Measurements from ENCODE around the gene XRCC6. TPM values are rescaled to one million over a fixed set of nuclear protein-coding genes. Genes with fewer than 3 reads are reported as not detected.

The XRCC6 gene
- total and polyA plus RNA-seq, 9 of the 15 experiments (the other 6 are each of a cell fraction or from before 2014, with no cell fraction given): 151 to 440 (median 318) TPM

DNA sequence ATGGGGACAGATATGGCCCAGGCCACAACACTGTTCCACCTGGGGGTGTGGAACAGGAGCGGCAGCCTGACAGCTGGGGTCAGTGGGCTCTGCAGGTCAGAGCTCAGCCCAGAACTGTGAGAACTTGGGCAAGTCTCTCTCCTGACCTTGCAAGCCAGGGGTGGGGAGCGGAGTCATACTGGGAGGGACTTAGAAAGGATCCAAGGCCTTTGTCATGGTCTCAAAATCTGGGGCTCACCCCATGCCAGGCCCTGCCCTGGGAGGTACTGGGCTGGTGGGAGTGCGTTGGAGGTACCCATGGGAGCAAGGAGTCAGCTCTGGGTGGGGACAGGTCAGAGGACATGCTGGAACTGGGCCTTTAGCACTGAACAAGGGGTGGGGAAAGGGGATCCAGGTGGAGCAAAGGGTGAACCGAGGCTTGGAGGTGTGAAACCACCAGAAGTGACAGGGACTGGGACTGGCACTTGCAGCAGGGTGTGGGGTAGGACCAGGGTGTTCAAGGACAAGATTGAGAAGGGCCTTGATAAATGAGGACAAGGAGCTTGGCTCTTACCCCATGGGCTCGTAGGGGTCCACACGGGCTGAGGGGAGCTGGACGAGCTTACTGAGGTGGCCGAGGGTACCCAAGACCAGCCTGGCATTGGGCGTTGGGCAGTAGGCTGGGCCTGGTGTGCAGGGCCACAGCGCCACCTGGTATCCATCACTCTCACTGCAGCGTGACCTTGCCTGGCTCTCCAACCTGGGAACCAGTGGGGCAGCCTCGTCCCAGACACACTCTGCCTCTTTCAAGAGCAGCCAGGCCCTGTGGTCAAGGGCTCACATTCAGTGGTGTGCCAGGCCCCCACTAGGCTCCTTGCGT, 24.1 kb upstream of the XRCC6 start (continued):
- TF ChIP-seq, protein P1, sequence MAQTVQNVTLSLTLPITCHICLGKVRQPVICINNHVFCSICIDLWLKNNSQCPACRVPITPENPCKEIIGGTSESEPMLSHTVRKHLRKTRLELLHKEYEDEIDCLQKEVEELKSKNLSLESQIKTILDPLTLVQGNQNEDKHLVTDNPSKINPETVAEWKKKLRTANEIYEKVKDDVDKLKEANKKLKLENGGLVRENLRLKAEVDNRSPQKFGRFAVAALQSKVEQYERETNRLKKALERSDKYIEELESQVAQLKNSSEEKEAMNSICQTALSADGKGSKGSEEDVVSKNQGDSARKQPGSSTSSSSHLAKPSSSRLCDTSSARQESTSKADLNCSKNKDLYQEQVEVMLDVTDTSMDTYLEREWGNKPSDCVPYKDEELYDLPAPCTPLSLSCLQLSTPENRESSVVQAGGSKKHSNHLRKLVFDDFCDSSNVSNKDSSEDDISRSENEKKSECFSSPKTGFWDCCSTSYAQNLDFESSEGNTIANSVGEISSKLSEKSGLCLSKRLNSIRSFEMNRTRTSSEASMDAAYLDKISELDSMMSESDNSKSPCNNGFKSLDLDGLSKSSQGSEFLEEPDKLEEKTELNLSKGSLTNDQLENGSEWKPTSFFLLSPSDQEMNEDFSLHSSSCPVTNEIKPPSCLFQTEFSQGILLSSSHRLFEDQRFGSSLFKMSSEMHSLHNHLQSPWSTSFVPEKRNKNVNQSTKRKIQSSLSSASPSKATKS (CRISPR knock-in tag; IDR thresholded peaks at IDR 0.05): no peak
- TF ChIP-seq, protein P2, sequence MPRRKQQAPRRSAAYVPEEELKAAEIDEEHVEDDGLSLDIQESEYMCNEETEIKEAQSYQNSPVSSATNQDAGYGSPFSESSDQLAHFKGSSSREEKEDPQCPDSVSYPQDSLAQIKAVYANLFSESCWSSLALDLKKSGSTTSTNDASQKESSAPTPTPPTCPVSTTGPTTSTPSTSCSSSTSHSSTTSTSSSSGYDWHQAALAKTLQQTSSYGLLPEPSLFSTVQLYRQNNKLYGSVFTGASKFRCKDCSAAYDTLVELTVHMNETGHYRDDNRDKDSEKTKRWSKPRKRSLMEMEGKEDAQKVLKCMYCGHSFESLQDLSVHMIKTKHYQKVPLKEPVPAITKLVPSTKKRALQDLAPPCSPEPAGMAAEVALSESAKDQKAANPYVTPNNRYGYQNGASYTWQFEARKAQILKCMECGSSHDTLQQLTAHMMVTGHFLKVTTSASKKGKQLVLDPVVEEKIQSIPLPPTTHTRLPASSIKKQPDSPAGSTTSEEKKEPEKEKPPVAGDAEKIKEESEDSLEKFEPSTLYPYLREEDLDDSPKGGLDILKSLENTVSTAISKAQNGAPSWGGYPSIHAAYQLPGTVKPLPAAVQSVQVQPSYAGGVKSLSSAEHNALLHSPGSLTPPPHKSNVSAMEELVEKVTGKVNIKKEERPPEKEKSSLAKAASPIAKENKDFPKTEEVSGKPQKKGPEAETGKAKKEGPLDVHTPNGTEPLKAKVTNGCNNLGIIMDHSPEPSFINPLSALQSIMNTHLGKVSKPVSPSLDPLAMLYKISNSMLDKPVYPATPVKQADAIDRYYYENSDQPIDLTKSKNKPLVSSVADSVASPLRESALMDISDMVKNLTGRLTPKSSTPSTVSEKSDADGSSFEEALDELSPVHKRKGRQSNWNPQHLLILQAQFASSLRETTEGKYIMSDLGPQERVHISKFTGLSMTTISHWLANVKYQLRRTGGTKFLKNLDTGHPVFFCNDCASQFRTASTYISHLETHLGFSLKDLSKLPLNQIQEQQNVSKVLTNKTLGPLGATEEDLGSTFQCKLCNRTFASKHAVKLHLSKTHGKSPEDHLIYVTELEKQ (CRISPR knock-in tag; IDR thresholded peaks at IDR 0.05): no peak
- TF ChIP-seq RBM17 (IDR thresholded peaks at IDR 0.05; ENCODE audit: borderline replicate concordance, low read depth, low read length) (no peak), ZNF212 (CRISPR knock-in tag; IDR thresholded peaks at IDR 0.05) (no peak), ZNF778 (CRISPR knock-in tag; IDR thresholded peaks at IDR 0.05) (no peak), MEF2D (tag; conservative IDR thresholded peaks at IDR 0.05; ENCODE audit: low read depth) (no peak), E2F3 (CRISPR knock-in tag; IDR thresholded peaks at IDR 0.05) (no peak), ZNF24 (IDR thresholded peaks at IDR 0.05) (no peak), STAG1 (CRISPR knock-in tag; IDR thresholded peaks at IDR 0.05; ENCODE audit: borderline replicate concordance) (peak; percentile 66), PML (IDR thresholded peaks at IDR 0.05; ENCODE audit: low read length) (no peak), LEF1 (IDR thresholded peaks at IDR 0.05) (no peak), PTTG1 (tag; IDR thresholded peaks at IDR 0.05; ENCODE audit: low read depth) (no peak), ARID2 (IDR thresholded peaks at IDR 0.05) (0 out of 2 replicates have a peak, but pooled peaks have one; percentile 39)
- TF ChIP-seq, protein P3, sequence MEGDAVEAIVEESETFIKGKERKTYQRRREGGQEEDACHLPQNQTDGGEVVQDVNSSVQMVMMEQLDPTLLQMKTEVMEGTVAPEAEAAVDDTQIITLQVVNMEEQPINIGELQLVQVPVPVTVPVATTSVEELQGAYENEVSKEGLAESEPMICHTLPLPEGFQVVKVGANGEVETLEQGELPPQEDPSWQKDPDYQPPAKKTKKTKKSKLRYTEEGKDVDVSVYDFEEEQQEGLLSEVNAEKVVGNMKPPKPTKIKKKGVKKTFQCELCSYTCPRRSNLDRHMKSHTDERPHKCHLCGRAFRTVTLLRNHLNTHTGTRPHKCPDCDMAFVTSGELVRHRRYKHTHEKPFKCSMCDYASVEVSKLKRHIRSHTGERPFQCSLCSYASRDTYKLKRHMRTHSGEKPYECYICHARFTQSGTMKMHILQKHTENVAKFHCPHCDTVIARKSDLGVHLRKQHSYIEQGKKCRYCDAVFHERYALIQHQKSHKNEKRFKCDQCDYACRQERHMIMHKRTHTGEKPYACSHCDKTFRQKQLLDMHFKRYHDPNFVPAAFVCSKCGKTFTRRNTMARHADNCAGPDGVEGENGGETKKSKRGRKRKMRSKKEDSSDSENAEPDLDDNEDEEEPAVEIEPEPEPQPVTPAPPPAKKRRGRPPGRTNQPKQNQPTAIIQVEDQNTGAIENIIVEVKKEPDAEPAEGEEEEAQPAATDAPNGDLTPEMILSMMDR (IDR thresholded peaks at IDR 0.05 in 2 of 3, conservative IDR thresholded peaks at IDR 0.05 in 1 of 3; ENCODE audit: insufficient read depth in 2 of 3, low read depth in 1 of 3, low read length in 3 of 3): peak; percentile 70 to 84 (median 76)
- TF ChIP-seq, protein P4, sequence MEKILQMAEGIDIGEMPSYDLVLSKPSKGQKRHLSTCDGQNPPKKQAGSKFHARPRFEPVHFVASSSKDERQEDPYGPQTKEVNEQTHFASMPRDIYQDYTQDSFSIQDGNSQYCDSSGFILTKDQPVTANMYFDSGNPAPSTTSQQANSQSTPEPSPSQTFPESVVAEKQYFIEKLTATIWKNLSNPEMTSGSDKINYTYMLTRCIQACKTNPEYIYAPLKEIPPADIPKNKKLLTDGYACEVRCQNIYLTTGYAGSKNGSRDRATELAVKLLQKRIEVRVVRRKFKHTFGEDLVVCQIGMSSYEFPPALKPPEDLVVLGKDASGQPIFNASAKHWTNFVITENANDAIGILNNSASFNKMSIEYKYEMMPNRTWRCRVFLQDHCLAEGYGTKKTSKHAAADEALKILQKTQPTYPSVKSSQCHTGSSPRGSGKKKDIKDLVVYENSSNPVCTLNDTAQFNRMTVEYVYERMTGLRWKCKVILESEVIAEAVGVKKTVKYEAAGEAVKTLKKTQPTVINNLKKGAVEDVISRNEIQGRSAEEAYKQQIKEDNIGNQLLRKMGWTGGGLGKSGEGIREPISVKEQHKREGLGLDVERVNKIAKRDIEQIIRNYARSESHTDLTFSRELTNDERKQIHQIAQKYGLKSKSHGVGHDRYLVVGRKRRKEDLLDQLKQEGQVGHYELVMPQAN (IDR thresholded peaks at IDR 0.05; ENCODE audit: borderline replicate concordance): no peak
- TF ChIP-seq, protein P5, sequence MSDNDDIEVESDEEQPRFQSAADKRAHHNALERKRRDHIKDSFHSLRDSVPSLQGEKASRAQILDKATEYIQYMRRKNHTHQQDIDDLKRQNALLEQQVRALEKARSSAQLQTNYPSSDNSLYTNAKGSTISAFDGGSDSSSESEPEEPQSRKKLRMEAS (CRISPR knock-in tag; IDR thresholded peaks at IDR 0.05): peak; percentile 28; the same call in 1 of the 2 replicates
- TF ChIP-seq, protein P6, sequence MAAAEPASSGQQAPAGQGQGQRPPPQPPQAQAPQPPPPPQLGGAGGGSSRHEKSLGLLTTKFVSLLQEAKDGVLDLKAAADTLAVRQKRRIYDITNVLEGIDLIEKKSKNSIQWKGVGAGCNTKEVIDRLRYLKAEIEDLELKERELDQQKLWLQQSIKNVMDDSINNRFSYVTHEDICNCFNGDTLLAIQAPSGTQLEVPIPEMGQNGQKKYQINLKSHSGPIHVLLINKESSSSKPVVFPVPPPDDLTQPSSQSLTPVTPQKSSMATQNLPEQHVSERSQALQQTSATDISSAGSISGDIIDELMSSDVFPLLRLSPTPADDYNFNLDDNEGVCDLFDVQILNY (CRISPR knock-in tag; IDR thresholded peaks at IDR 0.05): no peak

Data from K562 (cell line).